OCI-LY7 (cell line): Measurements from ENCODE around the gene KDM8. TPM values are rescaled to one million over a fixed set of nuclear protein-coding genes. Genes with fewer than 3 reads are reported as not detected.

ENCODE experiments used
- BruUV-seq: library from RNA; stranded (reverse); fragments of 400-500 nt; replicated peaks from 2 replicates; lab custom pipeline; 2021; lab: Mats Ljungman, UMichigan
- CTCF ChIA-PET: fragments of 300-600 bp; sonication (Branson Sonifier 250); formaldehyde crosslinking; loops from one replicate; lab custom pipeline; 2022; ENCODE audit warnings: antibody characterized with exemption; ENCODE audit not compliant: unreplicated experiment; lab: Charles Lee
- POLR2A ChIA-PET: fragments of 300-600 bp; sonication (Branson Sonifier 250); formaldehyde crosslinking; loops from one replicate; lab custom pipeline; 2022; ENCODE audit warnings: antibody characterized with exemption; lab: Charles Lee
- DNase-seq: peaks from one replicate; pipeline ENCODE4 v3.0.0-alpha.2; 2015; ENCODE audit warnings: low spot score
- H2AFZ ChIP-seq: fragments of 200-600 bp; sonication (generic), shearing (Covaris generic); 2 replicates; pipeline ENCODE4 v1.6.1; 2014; ENCODE audit warnings: mild to moderate bottlenecking, antibody characterized with exemption, low read length, moderate library complexity
- H3K27ac ChIP-seq: fragments of 200-600 bp; sonication (generic); 2 replicates; pipeline ENCODE4 v1.5.1; 2014; ENCODE audit warnings: mixed run types, low read depth, mild to moderate bottlenecking, moderate library complexity, low read length, inconsistent platforms; ENCODE audit not compliant: poor library complexity, severe bottlenecking
- H3K36me3 ChIP-seq: fragments of 200-600 bp; sonication (generic); 2 replicates; pipeline ENCODE4 v1.6.1; 2014; ENCODE audit warnings: mild to moderate bottlenecking, antibody characterized with exemption, low read length, moderate library complexity, mixed read lengths; ENCODE audit not compliant: insufficient read depth
- H3K4me1 ChIP-seq: fragments of 200-600 bp; sonication (generic); 2 replicates; pipeline ENCODE4 v1.5.1; 2014; ENCODE audit warnings: mild to moderate bottlenecking, low read length; ENCODE audit not compliant: insufficient read depth, poor library complexity, severe bottlenecking
- H3K4me2 ChIP-seq: fragments of 200-600 bp; sonication (generic); 2 replicates; pipeline ENCODE4 v1.6.1; 2014; ENCODE audit warnings: mild to moderate bottlenecking, low read length
- H3K4me3 ChIP-seq: fragments of 200-600 bp; sonication (generic); 2 replicates; pipeline ENCODE4 v1.5.1; 2014; ENCODE audit warnings: mild to moderate bottlenecking, low read depth, low read length; ENCODE audit not compliant: poor library complexity, severe bottlenecking
- H3K79me2 ChIP-seq: fragments of 200-600 bp; sonication (generic); 2 replicates; pipeline ENCODE4 v1.6.1; 2016; ENCODE audit warnings: low read depth, mild to moderate bottlenecking, low read length, moderate library complexity, mixed read lengths; ENCODE audit not compliant: insufficient read depth
- H3K9me2 ChIP-seq: fragments of 200-600 bp; sonication (generic); 2 replicates; pipeline ENCODE4 v1.6.1; 2016; ENCODE audit warnings: mild to moderate bottlenecking, low read length, mixed read lengths; ENCODE audit not compliant: insufficient read depth
- H3K9me3 ChIP-seq: fragments of 200-600 bp; sonication (generic); 2 replicates; pipeline ENCODE4 v1.6.1; 2014; ENCODE audit warnings: mild to moderate bottlenecking, mixed run types, low read length, mixed read lengths
- H4K20me1 ChIP-seq: fragments of 200-600 bp; sonication (generic); 2 replicates; pipeline ENCODE4 v1.6.1; 2014; ENCODE audit warnings: mild to moderate bottlenecking, antibody characterized with exemption, low read length, moderate library complexity, mixed read lengths; ENCODE audit not compliant: insufficient read depth
- CTCF ChIP-seq: fragments of 200-600 bp; sonication (generic); conservative IDR thresholded peaks from 2 replicates; pipeline ENCODE4 v1.5.1; 2014; ENCODE audit warnings: mild to moderate bottlenecking, antibody characterized with exemption, low read length, moderate library complexity, mixed read lengths
- EZH2phosphoT487 ChIP-seq: fragments of 200-600 bp; sonication (generic); IDR thresholded peaks from 2 replicates; pipeline ENCODE4 v1.6.1; 2018; ENCODE audit warnings: low read depth, borderline replicate concordance, mild to moderate bottlenecking, mixed run types, antibody characterized with exemption, low read length, moderate library complexity, mixed read lengths
- intact Hi-C: fragments of 100-400 bp; cut with micrococcal nuclease; formaldehyde crosslinking; loops from one replicate; pipeline ENCODE4 v1.10.0; 2022; ENCODE audit not compliant: unreplicated experiment
- total RNA-seq, 2 experiments: library from RNA; depleted of rRNA in 1 of 2; stranded (reverse); fragments of >200 nt in 1 of 2; shearing (Covaris generic) in 1 of 2; gene quantifications; 2 replicates each; pipeline ENCODE4 v1.2.3, GENCODE V29; 2014 to 2022

The KDM8 gene
- total RNA-seq, 2 experiments from 2014 or later = 14.2 to 14.5 TPM

GRCh38 chr16:27256861-27257260, 53.5 kb downstream of the KDM8 start:
- Histone ChIP-seq H2AFZ (no peak overlapping the region), H3K4me2 (no peak overlapping the region), H3K36me3 (peaks cover 24% of the 10 kb centered on the region), H3K79me2 (no peaks in the 10 kb centered on the region), H3K4me3 (no peak overlapping the region), H3K9me2 (no peaks in the 10 kb centered on the region), H4K20me1 (no peaks in the 10 kb centered on the region), H3K4me1 (peaks cover 12% of the 10 kb centered on the region), H3K9me3 (no peaks in the 10 kb centered on the region), H3K27ac (no peak overlapping the region)
- intact Hi-C loops = no loop called here
- ChIA-PET POLR2A (no interaction called here), CTCF (no interaction called here)
- no peak for TF ChIP-seq CTCF
- TF ChIP-seq EZH2phosphoT487 = no peak
- DNase-seq = no peak
- no TSS peak for BruUV-seq

GRCh38 chr16:27257271-27257670, 53.9 kb downstream of the KDM8 start:
- Histone ChIP-seq H3K4me1 (peaks cover 12% of the 10 kb centered on the region), H4K20me1 (no peaks in the 10 kb centered on the region), H3K27ac (no peak overlapping the region), H3K79me2 (no peaks in the 10 kb centered on the region), H3K9me3 (no peaks in the 10 kb centered on the region), H3K4me2 (no peak overlapping the region), H2AFZ (no peak overlapping the region), H3K4me3 (no peak overlapping the region), H3K9me2 (no peaks in the 10 kb centered on the region), H3K36me3 (peaks cover 23% of the 10 kb centered on the region)
- POLR2A ChIA-PET = no interaction called here
- DNase-seq = no peak
- TF ChIP-seq EZH2phosphoT487 = no peak
- TF ChIP-seq CTCF = no peak
- CTCF ChIA-PET = no interaction called here
- no TSS peak for BruUV-seq
- intact Hi-C loops = no loop called here

- H4K20me1 ChIP-seq = no peaks in the 10 kb centered on the region
- BruUV-seq = no TSS peak
- no peak overlapping the region for H3K4me3 ChIP-seq
- no peak for DNase-seq
- intact Hi-C loops = no loop called here
- peaks cover 19% of the 10 kb centered on the region for H3K4me1 ChIP-seq
- POLR2A ChIA-PET = no interaction called here
- H3K9me2 ChIP-seq = no peaks in the 10 kb centered on the region
- no peak overlapping the region for H3K27ac ChIP-seq
- no peaks in the 10 kb centered on the region for H3K9me3 ChIP-seq
- no peak overlapping the region for H3K4me2 ChIP-seq
- H3K36me3 ChIP-seq = peaks cover 23% of the 10 kb centered on the region
- CTCF ChIA-PET = no interaction called here
- no peak for TF ChIP-seq CTCF
- no peak for TF ChIP-seq EZH2phosphoT487
- H2AFZ ChIP-seq = no peak overlapping the region
- H3K79me2 ChIP-seq = no peaks in the 10 kb centered on the region
Measured at GRCh38 chr16:27258241-27258734, 55.0 kb downstream of the KDM8 start.
